VCaP (cell line): ENCODE data around the gene ANK3.

Experiments used
- H3K27ac ChIP-seq: fragments of 450-650 bp; 2 replicates; pipeline ENCODE4 v1.5.1; 2017
- TF ChIP-seq, protein P1 (sequence below): fragments of 450-650 bp; conservative IDR thresholded peaks from 2 replicates; pipeline ENCODE4 v1.5.1; 2017; ENCODE audit warnings: mild to moderate bottlenecking, moderate library complexity

The ANK3 gene

DNA sequence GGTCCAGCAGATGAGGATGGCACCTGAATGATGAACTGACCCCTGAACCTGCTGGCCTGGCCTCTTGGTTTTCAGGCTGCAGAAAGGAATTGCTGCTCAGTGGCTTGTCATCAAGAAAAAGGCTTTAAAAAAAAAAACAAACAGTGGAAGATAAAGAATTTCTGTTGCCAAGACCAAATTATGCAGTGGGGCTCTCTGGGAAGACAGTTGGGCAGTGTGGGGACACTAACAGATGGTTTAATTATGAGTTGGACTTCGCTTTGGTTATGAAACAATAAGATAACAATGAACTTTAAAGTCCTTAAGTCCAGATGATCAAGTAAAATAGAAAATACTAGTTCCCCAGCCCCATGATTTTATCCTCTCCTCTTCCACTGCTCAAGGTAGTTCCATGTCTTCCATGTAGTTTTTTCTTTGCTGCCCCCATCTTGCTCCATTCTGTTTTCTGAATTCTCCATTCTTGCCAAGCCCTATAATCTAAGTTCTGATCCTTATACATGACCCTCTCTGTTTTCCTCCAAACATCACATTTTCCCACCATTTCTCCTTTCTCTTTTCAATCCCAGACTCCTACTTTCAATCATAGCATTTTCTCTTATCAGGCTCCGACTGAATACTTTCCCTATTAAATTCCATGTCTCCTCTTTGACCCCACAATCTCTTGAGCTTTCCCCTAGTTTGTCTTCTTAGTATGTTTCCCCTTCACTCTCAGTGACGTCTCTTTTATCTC, 52.6 kb downstream of the ANK3 start:
- TF ChIP-seq, protein P1, sequence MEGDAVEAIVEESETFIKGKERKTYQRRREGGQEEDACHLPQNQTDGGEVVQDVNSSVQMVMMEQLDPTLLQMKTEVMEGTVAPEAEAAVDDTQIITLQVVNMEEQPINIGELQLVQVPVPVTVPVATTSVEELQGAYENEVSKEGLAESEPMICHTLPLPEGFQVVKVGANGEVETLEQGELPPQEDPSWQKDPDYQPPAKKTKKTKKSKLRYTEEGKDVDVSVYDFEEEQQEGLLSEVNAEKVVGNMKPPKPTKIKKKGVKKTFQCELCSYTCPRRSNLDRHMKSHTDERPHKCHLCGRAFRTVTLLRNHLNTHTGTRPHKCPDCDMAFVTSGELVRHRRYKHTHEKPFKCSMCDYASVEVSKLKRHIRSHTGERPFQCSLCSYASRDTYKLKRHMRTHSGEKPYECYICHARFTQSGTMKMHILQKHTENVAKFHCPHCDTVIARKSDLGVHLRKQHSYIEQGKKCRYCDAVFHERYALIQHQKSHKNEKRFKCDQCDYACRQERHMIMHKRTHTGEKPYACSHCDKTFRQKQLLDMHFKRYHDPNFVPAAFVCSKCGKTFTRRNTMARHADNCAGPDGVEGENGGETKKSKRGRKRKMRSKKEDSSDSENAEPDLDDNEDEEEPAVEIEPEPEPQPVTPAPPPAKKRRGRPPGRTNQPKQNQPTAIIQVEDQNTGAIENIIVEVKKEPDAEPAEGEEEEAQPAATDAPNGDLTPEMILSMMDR: no peak
- H3K27ac ChIP-seq: no peak overlapping the region

DNA sequence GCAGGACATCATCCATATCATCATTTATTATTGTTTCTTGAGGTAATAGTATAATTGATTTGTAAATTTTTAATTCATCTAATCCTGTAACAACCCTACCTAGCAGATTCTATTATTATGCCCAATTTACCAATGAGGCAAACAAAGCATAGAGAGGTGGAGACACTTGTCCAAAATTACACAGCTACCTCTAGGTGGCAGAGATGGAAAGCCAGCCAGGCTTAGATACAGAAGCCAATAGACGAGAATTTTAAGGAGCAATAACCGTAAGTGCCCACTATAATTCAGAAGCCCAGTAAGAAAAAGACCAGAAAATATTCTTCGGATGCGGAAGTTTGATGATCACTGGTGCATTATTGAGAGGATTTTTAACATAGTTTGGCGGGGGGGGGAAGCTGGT, 54.0 kb downstream of the ANK3 start:
- H3K27ac ChIP-seq: no peak overlapping the region
- TF ChIP-seq, protein P1: peak; percentile 60

DNA sequence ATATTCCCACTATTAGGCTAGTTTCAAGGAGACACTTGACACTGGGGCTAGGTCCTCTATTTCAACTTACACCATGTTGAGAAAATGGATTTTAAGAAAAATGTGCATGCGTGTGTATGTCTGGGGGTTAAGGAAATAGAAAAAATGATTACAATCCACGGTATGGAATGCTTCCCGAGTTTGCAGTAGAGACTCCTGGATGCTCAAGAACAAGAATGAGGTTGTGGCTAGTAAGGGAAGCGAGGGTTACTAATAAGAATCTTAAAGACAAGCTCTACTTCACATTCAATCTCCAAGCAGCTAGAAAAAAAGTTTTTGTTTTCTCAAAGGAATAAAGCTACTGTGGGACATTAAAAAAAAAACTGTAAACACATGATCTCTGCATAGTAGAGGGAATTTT, 54.7 kb downstream of the ANK3 start:
- H3K27ac ChIP-seq: no peak overlapping the region
- TF ChIP-seq, protein P1: no peak

DNA sequence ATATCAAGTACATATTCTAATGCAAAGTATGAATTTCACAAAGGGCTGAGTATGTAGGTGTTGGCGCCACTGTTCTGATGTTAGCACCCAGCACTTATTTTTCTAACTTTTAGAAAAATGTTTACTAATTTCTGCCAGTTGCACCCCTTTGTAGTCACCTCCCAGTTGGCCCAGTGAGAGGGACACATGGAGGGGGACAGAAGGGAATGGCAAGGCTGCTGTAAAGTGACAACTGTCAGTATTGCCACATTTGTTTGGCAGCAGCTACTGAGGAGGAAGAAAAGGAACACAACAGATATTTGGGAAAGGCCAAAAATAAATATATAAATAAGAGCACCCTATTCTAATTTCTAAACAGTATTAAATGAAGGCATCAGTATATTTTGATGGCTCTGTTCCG, 57.3 kb downstream of the ANK3 start:
- H3K27ac ChIP-seq: no peak overlapping the region
- TF ChIP-seq, protein P1: no peak

DNA sequence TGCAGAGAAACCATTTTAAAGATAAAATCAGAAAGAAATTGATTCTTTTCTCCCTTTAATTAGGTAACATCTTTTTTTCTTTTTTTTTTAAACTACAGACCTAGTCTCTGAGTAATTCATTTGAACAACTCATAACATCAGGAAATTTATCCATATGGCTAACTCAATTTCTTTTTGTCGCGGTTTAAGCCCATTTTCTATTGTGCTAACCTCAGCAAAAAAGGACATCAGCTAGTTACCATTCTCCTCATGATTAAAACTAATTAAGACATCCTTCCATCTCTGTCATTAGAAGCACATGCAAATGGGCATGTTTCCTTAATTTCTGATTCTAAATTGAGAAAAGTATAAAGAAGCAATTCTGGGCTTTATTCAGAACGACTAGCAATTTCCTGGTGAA, 57.8 kb downstream of the ANK3 start:
- H3K27ac ChIP-seq: no peak overlapping the region
- TF ChIP-seq, protein P1: no peak

DNA sequence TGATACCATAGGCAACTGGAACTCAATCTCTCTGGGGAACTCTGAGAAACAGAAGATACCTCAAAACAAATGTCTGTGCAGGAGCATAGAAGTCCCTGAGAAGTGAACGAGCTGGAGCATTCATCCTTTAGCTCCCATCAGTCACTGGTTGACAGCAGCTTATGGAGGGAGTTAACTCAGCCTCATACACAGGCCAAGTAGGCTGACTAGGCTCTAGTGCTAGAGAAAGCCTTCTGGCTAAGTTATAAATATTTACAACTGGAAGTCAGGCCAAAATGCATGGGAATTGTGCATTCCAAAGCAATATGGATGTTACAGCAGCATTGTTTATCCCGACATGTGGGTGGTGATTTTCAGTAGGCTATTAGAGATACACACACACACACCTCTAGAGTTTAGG, 66.5 kb downstream of the ANK3 start:
- TF ChIP-seq, protein P1: no peak
- H3K27ac ChIP-seq: no peak overlapping the region

DNA sequence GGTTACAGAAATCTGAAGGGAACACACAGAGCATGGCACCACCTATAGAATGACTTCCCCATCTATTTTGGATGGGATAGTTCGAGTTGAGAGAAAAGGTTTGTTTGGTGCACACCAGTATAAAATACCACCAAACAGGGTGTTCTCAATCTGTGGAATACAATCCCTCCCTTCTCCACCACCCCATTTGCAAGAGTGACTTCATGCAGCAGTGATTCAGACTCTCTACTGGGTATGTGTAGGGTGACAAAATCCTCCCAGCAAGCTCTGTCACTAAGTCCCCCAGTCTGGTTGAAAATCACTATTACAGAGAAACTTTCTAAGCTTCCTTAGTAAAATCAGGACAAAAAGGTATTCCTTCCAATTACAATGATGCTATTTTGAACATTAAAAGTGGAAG, 69.0 kb downstream of the ANK3 start:
- TF ChIP-seq, protein P1: no peak

More for the DNA sequence above, 69.0 kb downstream of the ANK3 start:
- no peak overlapping the region for H3K27ac ChIP-seq
